HepG2 (cell line): Measurements from ENCODE around the gene PRKCB. TPM values are rescaled to one million over a fixed set of nuclear protein-coding genes. Genes with fewer than 3 reads are reported as not detected.

Experiments used
- ATAC-seq: fragments of 200-7000 bp; cut with Tn5 transposase; 3 replicates; pipeline ENCODE4 v1.9.1; 2020; ENCODE audit warnings: mild to moderate bottlenecking, moderate library complexity
- BruUV-seq: library from RNA; stranded (reverse); fragments of 400-500 nt; replicated peaks from 2 replicates; lab custom pipeline; 2021; lab: Mats Ljungman, UMichigan
- CTCF ChIA-PET: fragments of 300-600 bp; formaldehyde crosslinking; extraction: SDS; loops from one replicate; lab custom pipeline; 2021; ENCODE audit warnings: low total read pairs, inconsistent platforms, low intra/inter-chr PET ratio; lab: Yijun Ruan, JAX
- POLR2A ChIA-PET: fragments of 350-600 bp; sonication (Branson Sonifier 250); formaldehyde crosslinking; loops from one replicate; lab custom pipeline; 2020; ENCODE audit warnings: antibody characterized with exemption, inconsistent platforms; lab: Yijun Ruan, JAX
- DNase-seq: peaks from one replicate; pipeline ENCODE4 v3.0.0-alpha.2; 2015; ENCODE audit warnings: low spot score
- FAIRE-seq: peaks from 3 replicates; lab custom pipeline; 2011; peaks lifted over from hg19 to GRCh38; lab: Jason Lieb, UNC
- H2AFZ ChIP-seq: one replicate; pipeline ENCODE4 v1.6.1; 2011; ENCODE audit warnings: low read length, inconsistent platforms
- H3K27ac ChIP-seq: fragments of 300-600 bp; 3 replicates; pipeline ENCODE4 v1.8.0; 2011; ENCODE audit warnings: mixed run types, mild to moderate bottlenecking, mixed read lengths, low read length, inconsistent platforms; ENCODE audit not compliant: insufficient read depth; ENCODE audit errors: extremely low read length
- H3K27me3 ChIP-seq, 2 experiments: fragments of 200-600 bp in 1 of 2; 2 replicates in 1 of 2; 3 replicates in 1 of 2; pipeline versions ENCODE4 v1.6.0 to v1.8.0; 2011; ENCODE audit warnings: low read length in 2 of 2, mild to moderate bottlenecking in 2 of 2, moderate library complexity in 2 of 2, inconsistent platforms in 1 of 2; ENCODE audit not compliant: insufficient read depth in 2 of 2, control insufficient read depth in 1 of 2
- H3K36me3 ChIP-seq, 2 experiments: fragments of 200-600 bp in 1 of 2; replicated peaks in 1 of 2; 2 replicates in 1 of 2; 3 replicates in 1 of 2; pipeline versions ENCODE4 v1.5.1 to v1.8.0; 2011; ENCODE audit warnings: low read length in 2 of 2, inconsistent platforms in 1 of 2; ENCODE audit not compliant: insufficient read depth in 2 of 2, control insufficient read depth in 1 of 2
- H3K4me1 ChIP-seq: 2 replicates; pipeline ENCODE4 v1.5.1; 2012; ENCODE audit warnings: low read length, inconsistent platforms; ENCODE audit not compliant: insufficient read depth
- H3K4me2 ChIP-seq: 2 replicates; pipeline ENCODE4 v1.6.0; 2011; ENCODE audit warnings: low read depth, low read length, inconsistent platforms
- H3K4me3 ChIP-seq, 3 experiments: fragments of 200-600 bp in 1 of 3; sonication (generic), shearing (Covaris generic) in 1 of 3; replicated peaks in 1 of 3; 2 replicates each; pipeline ENCODE4 v1.5.1; 2011 to 2016; ENCODE audit warnings: low read length in 3 of 3, inconsistent platforms in 2 of 3, low read depth in 2 of 3, mild to moderate bottlenecking in 2 of 3, control low read depth in 1 of 3, mixed read lengths in 1 of 3; ENCODE audit not compliant: insufficient read depth in 1 of 3
- H3K79me2 ChIP-seq: one replicate; pipeline ENCODE4 v1.6.1; 2011; ENCODE audit warnings: low read length, inconsistent platforms; ENCODE audit not compliant: insufficient read depth
- H3K9ac ChIP-seq: 2 replicates; pipeline ENCODE4 v1.6.0; 2011; ENCODE audit warnings: mild to moderate bottlenecking, low read depth, low read length, inconsistent platforms; ENCODE audit not compliant: insufficient read depth
- H3K9me3 ChIP-seq: 2 replicates; pipeline ENCODE4 v1.5.1; 2012; ENCODE audit warnings: mild to moderate bottlenecking, low read length
- H4K20me1 ChIP-seq: 2 replicates; pipeline ENCODE4 v1.6.0; 2011; ENCODE audit warnings: inconsistent platforms, mild to moderate bottlenecking, low read length, moderate library complexity; ENCODE audit not compliant: insufficient read depth
- ATRX ChIP-seq: sonication (generic); formaldehyde crosslinking; IDR thresholded peaks from 2 replicates; pipeline ENCODE4 v1.4.0; 2020; ENCODE audit warnings: missing genetic modification reagents, borderline replicate concordance
- CENPT ChIP-seq: sonication (generic); formaldehyde crosslinking; IDR thresholded peaks from 2 replicates; pipeline ENCODE4 v1.8.0; 2022; ENCODE audit warnings: low read depth, mild to moderate bottlenecking, moderate library complexity, missing genetic modification reagents
- HMGA1 ChIP-seq: sonication (generic); formaldehyde crosslinking; conservative IDR thresholded peaks from 2 replicates; pipeline ENCODE4 v1.4.0; 2020; ENCODE audit warnings: missing genetic modification reagents
- PHF21A ChIP-seq: sonication (generic); formaldehyde crosslinking; IDR thresholded peaks from 2 replicates; pipeline ENCODE4 v1.5.0; 2020; ENCODE audit warnings: mild to moderate bottlenecking, missing genetic modification reagents
- TARDBP ChIP-seq: sonication (generic); formaldehyde crosslinking; IDR thresholded peaks from 2 replicates; pipeline ENCODE4 v1.8.0; 2022; ENCODE audit warnings: mild to moderate bottlenecking, missing genetic modification reagents
- TBP ChIP-seq: sonication (generic); formaldehyde crosslinking; IDR thresholded peaks from 2 replicates; pipeline ENCODE4 v1.5.0; 2020; ENCODE audit warnings: missing genetic modification reagents
- TOE1 ChIP-seq: sonication (generic); formaldehyde crosslinking; IDR thresholded peaks from 2 replicates; pipeline ENCODE4 v1.4.0; 2020; ENCODE audit warnings: mild to moderate bottlenecking, missing genetic modification reagents
- YEATS2 ChIP-seq: sonication (generic); formaldehyde crosslinking; IDR thresholded peaks from 2 replicates; pipeline ENCODE4 v1.4.0; 2020; ENCODE audit warnings: missing genetic modification reagents, borderline replicate concordance
- ZFP36L2 ChIP-seq: sonication (generic); formaldehyde crosslinking; IDR thresholded peaks from 2 replicates; pipeline ENCODE4 v1.4.0; 2020; ENCODE audit warnings: missing genetic modification reagents
- ZNF121 ChIP-seq: sonication (generic); formaldehyde crosslinking; IDR thresholded peaks from 2 replicates; pipeline ENCODE4 v1.5.0; 2020; ENCODE audit warnings: mild to moderate bottlenecking, missing genetic modification reagents
- ZNF543 ChIP-seq: sonication (generic); formaldehyde crosslinking; IDR thresholded peaks from 2 replicates; pipeline ENCODE4 v1.4.0; 2020; ENCODE audit warnings: mild to moderate bottlenecking, missing genetic modification reagents
- ZNF672 ChIP-seq: sonication (generic); formaldehyde crosslinking; IDR thresholded peaks from 2 replicates; pipeline ENCODE4 v1.8.1; 2022; ENCODE audit warnings: missing genetic modification reagents
- WGBS: methylation state at CpG from one replicate; pipeline ENCODE4 v1.1.6; 2017; ENCODE audit warnings: low lambda C conversion rate; 5-methylcytosine and 5-hydroxymethylcytosine counted together
- in situ Hi-C: cut with HindIII; loops from 2 replicates; pipeline ENCODE4 v1.10.0; 2017; ENCODE audit warnings: low pct_unique_long_range_greater_than_20kb; ENCODE audit not compliant: extremely low pct_ligation_motif_present
- intact Hi-C: fragments of 100-400 bp; cut with micrococcal nuclease; formaldehyde crosslinking; loops from one replicate; pipeline ENCODE4 v1.10.0; 2022; ENCODE audit not compliant: unreplicated experiment
- polyA plus RNA-seq, 8 experiments: library from polyadenylated mRNA; depleted of rRNA in 3 of 8; stranded (reverse) in 7 of 8; unstranded in 1 of 8; fragments of >200 nt; fragmentation: Illumina TruSeq in 4 of 8; extraction: Trizol in 4 of 8; gene quantifications; 2 replicates each; pipeline versions ENCODE4 v1.2.1 to v1.2.3, GENCODE V29; 2011 to 2016; ENCODE audit warnings: low read depth in 4 of 8, missing spikeins in 1 of 8, mixed read lengths in 1 of 8; ENCODE audit not compliant: insufficient read depth in 1 of 8
- total RNA-seq, 5 experiments: library from RNA; depleted of rRNA; stranded (reverse); fragments of >200 nt; fragmentation: Illumina TruSeq; extraction: Trizol; gene quantifications; 2 replicates each; pipeline ENCODE4 v1.2.3, GENCODE V29; 2016; ENCODE audit warnings: low read depth in 1 of 5
- TF ChIP-seq, protein P1 (sequence below): IDR thresholded peaks from 2 replicates; pipeline ENCODE4 v1.6.1; 2016; ENCODE audit warnings: missing compliant biosample characterization, missing genetic modification reagents, borderline replicate concordance
- TF ChIP-seq, protein P2 (sequence below): sonication (generic); formaldehyde crosslinking; conservative IDR thresholded peaks from 2 replicates; pipeline ENCODE4 v1.8.0; 2022; ENCODE audit warnings: low read depth, missing genetic modification reagents
- TF ChIP-seq, protein P3 (sequence below): sonication (generic); formaldehyde crosslinking; IDR thresholded peaks from 2 replicates; pipeline ENCODE4 v1.5.0; 2020; ENCODE audit warnings: mild to moderate bottlenecking, missing genetic modification reagents, borderline replicate concordance
- TF ChIP-seq, protein P4 (sequence below): IDR thresholded peaks from 2 replicates; pipeline ENCODE4 v1.6.1; 2016; ENCODE audit warnings: missing genetic modification reagents, missing compliant biosample characterization
- TF ChIP-seq, protein P5 (sequence below): sonication (generic); formaldehyde crosslinking; IDR thresholded peaks from 2 replicates; pipeline ENCODE4 v1.8.1; 2023; ENCODE audit warnings: mild to moderate bottlenecking, missing genetic modification reagents

The PRKCB gene
- total and polyA plus RNA-seq, 2 of the 13 experiments (the other 11 are each of a cell fraction or from before 2014, with no cell fraction given) = 0.01 TPM; not detected in 1

DNA sequence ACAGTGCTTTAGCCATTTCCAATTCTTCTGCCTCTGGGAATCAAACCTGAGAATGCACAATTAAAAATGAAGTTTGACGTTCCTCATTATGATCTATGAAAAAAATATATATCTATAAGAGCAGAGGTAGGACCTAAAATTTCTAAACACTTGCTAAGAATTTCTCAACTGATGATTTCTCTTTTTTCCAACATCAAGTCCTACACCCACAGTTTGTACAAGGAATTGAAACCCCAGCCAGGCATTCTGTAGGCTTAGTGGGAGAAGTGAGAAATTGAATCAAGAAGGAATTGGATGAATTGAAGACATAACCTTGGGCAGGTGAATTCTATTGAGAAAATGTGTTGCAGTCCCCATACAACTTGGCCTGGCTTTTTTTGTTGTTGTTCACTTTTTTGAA is 423.0 kb downstream of the PRKCB start:
- 0% methylated on average over 1 of the region's 1 CpG for WGBS
- CTCF ChIA-PET = no interaction called here
- no peak for FAIRE-seq
- TF ChIP-seq ZFP36L2 (CRISPR knock-in tag) (no peak), TOE1 (CRISPR knock-in tag) (no peak), ZNF672 (no peak), HMGA1 (CRISPR knock-in tag) (no peak), ZNF543 (CRISPR knock-in tag) (no peak), ZNF121 (CRISPR knock-in tag) (no peak), ATRX (CRISPR knock-in tag) (no peak), YEATS2 (CRISPR knock-in tag) (no peak), CENPT (CRISPR knock-in tag) (no peak), PHF21A (CRISPR knock-in tag) (no peak), TBP (CRISPR knock-in tag) (no peak), TARDBP (CRISPR knock-in tag) (no peak)
- TF ChIP-seq, protein P1, sequence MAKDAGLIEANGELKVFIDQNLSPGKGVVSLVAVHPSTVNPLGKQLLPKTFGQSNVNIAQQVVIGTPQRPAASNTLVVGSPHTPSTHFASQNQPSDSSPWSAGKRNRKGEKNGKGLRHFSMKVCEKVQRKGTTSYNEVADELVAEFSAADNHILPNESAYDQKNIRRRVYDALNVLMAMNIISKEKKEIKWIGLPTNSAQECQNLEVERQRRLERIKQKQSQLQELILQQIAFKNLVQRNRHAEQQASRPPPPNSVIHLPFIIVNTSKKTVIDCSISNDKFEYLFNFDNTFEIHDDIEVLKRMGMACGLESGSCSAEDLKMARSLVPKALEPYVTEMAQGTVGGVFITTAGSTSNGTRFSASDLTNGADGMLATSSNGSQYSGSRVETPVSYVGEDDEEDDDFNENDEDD = no peak
- TF ChIP-seq, protein P2, sequence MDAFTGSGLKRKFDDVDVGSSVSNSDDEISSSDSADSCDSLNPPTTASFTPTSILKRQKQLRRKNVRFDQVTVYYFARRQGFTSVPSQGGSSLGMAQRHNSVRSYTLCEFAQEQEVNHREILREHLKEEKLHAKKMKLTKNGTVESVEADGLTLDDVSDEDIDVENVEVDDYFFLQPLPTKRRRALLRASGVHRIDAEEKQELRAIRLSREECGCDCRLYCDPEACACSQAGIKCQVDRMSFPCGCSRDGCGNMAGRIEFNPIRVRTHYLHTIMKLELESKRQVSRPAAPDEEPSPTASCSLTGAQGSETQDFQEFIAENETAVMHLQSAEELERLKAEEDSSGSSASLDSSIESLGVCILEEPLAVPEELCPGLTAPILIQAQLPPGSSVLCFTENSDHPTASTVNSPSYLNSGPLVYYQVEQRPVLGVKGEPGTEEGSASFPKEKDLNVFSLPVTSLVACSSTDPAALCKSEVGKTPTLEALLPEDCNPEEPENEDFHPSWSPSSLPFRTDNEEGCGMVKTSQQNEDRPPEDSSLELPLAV (CRISPR knock-in tag) = no peak
- TF ChIP-seq, protein P3, sequence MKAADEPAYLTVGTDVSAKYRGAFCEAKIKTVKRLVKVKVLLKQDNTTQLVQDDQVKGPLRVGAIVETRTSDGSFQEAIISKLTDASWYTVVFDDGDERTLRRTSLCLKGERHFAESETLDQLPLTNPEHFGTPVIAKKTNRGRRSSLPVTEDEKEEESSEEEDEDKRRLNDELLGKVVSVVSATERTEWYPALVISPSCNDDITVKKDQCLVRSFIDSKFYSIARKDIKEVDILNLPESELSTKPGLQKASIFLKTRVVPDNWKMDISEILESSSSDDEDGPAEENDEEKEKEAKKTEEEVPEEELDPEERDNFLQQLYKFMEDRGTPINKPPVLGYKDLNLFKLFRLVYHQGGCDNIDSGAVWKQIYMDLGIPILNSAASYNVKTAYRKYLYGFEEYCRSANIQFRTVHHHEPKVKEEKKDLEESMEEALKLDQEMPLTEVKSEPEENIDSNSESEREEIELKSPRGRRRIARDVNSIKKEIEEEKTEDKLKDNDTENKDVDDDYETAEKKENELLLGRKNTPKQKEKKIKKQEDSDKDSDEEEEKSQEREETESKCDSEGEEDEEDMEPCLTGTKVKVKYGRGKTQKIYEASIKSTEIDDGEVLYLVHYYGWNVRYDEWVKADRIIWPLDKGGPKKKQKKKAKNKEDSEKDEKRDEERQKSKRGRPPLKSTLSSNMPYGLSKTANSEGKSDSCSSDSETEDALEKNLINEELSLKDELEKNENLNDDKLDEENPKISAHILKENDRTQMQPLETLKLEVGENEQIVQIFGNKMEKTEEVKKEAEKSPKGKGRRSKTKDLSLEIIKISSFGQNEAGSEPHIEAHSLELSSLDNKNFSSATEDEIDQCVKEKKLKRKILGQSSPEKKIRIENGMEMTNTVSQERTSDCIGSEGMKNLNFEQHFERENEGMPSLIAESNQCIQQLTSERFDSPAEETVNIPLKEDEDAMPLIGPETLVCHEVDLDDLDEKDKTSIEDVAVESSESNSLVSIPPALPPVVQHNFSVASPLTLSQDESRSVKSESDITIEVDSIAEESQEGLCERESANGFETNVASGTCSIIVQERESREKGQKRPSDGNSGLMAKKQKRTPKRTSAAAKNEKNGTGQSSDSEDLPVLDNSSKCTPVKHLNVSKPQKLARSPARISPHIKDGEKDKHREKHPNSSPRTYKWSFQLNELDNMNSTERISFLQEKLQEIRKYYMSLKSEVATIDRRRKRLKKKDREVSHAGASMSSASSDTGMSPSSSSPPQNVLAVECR (CRISPR knock-in tag) = no peak
- TF ChIP-seq, protein P4, sequence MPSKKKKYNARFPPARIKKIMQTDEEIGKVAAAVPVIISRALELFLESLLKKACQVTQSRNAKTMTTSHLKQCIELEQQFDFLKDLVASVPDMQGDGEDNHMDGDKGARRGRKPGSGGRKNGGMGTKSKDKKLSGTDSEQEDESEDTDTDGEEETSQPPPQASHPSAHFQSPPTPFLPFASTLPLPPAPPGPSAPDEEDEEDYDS (CRISPR knock-in tag) = no peak
- TF ChIP-seq, protein P5, sequence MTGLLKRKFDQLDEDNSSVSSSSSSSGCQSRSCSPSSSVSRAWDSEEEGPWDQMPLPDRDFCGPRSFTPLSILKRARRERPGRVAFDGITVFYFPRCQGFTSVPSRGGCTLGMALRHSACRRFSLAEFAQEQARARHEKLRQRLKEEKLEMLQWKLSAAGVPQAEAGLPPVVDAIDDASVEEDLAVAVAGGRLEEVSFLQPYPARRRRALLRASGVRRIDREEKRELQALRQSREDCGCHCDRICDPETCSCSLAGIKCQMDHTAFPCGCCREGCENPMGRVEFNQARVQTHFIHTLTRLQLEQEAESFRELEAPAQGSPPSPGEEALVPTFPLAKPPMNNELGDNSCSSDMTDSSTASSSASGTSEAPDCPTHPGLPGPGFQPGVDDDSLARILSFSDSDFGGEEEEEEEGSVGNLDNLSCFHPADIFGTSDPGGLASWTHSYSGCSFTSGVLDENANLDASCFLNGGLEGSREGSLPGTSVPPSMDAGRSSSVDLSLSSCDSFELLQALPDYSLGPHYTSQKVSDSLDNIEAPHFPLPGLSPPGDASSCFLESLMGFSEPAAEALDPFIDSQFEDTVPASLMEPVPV (CRISPR knock-in tag) = no peak

More for the DNA sequence above, 423.0 kb downstream of the PRKCB start:
- Histone ChIP-seq H3K4me1 (no peaks in the 10 kb centered on the region), H3K27ac (no peak overlapping the region), H3K9me3 (no peaks in the 10 kb centered on the region), H3K27me3 (peaks cover 0 to 4% of the 10 kb centered on the region in 2 experiments; a peak in 2 of 5 replicates), H3K36me3 (no peaks in the 10 kb centered on the region), H3K9ac (no peak overlapping the region), H4K20me1 (no peaks in the 10 kb centered on the region), H3K4me3 (no peak overlapping the region), H3K79me2 (no peaks in the 10 kb centered on the region), H3K4me2 (no peak overlapping the region), H2AFZ (no peak overlapping the region)
- BruUV-seq = no TSS peak
- ATAC-seq (no peak), DNase-seq (no peak)
- POLR2A ChIA-PET = no interaction called here
- in situ Hi-C loops = loop anchor here (10.0 kb wide), 1 partner anchor 184 kb away; no protein-coding TSS in a partner anchor
- intact Hi-C loops = no loop called here
